HepG2 (cell line): Measurements from ENCODE around the gene CHST3. TPM values are rescaled to one million over a fixed set of nuclear protein-coding genes. Genes with fewer than 3 reads are reported as not detected.

Experiments used
- ATAC-seq: fragments of 200-7000 bp; cut with Tn5 transposase; 3 replicates; pipeline ENCODE4 v1.9.1; 2020; ENCODE audit warnings: mild to moderate bottlenecking, moderate library complexity
- BruUV-seq: library from RNA; stranded (reverse); fragments of 400-500 nt; replicated peaks from 2 replicates; lab custom pipeline; 2021; lab: Mats Ljungman, UMichigan
- CTCF ChIA-PET: fragments of 300-600 bp; formaldehyde crosslinking; extraction: SDS; loops from one replicate; lab custom pipeline; 2021; ENCODE audit warnings: low total read pairs, inconsistent platforms, low intra/inter-chr PET ratio; lab: Yijun Ruan, JAX
- POLR2A ChIA-PET: fragments of 350-600 bp; sonication (Branson Sonifier 250); formaldehyde crosslinking; loops from one replicate; lab custom pipeline; 2020; ENCODE audit warnings: antibody characterized with exemption, inconsistent platforms; lab: Yijun Ruan, JAX
- DNase-seq: peaks from one replicate; pipeline ENCODE4 v3.0.0-alpha.2; 2015; ENCODE audit warnings: low spot score
- FAIRE-seq: peaks from 3 replicates; lab custom pipeline; 2011; peaks lifted over from hg19 to GRCh38; lab: Jason Lieb, UNC
- H2AFZ ChIP-seq: one replicate; pipeline ENCODE4 v1.6.1; 2011; ENCODE audit warnings: low read length, inconsistent platforms
- H3K27ac ChIP-seq: fragments of 300-600 bp; 3 replicates; pipeline ENCODE4 v1.8.0; 2011; ENCODE audit warnings: mixed run types, mild to moderate bottlenecking, mixed read lengths, low read length, inconsistent platforms; ENCODE audit not compliant: insufficient read depth; ENCODE audit errors: extremely low read length
- H3K27me3 ChIP-seq, 2 experiments: fragments of 200-600 bp in 1 of 2; 2 replicates in 1 of 2; 3 replicates in 1 of 2; pipeline versions ENCODE4 v1.6.0 to v1.8.0; 2011; ENCODE audit warnings: low read length in 2 of 2, mild to moderate bottlenecking in 2 of 2, moderate library complexity in 2 of 2, inconsistent platforms in 1 of 2; ENCODE audit not compliant: insufficient read depth in 2 of 2, control insufficient read depth in 1 of 2
- H3K36me3 ChIP-seq, 2 experiments: fragments of 200-600 bp in 1 of 2; replicated peaks in 1 of 2; 2 replicates in 1 of 2; 3 replicates in 1 of 2; pipeline versions ENCODE4 v1.5.1 to v1.8.0; 2011; ENCODE audit warnings: low read length in 2 of 2, inconsistent platforms in 1 of 2; ENCODE audit not compliant: insufficient read depth in 2 of 2, control insufficient read depth in 1 of 2
- H3K4me1 ChIP-seq: 2 replicates; pipeline ENCODE4 v1.5.1; 2012; ENCODE audit warnings: low read length, inconsistent platforms; ENCODE audit not compliant: insufficient read depth
- H3K4me2 ChIP-seq: 2 replicates; pipeline ENCODE4 v1.6.0; 2011; ENCODE audit warnings: low read depth, low read length, inconsistent platforms
- H3K4me3 ChIP-seq, 3 experiments: fragments of 200-600 bp in 1 of 3; sonication (generic), shearing (Covaris generic) in 1 of 3; replicated peaks in 1 of 3; 2 replicates each; pipeline ENCODE4 v1.5.1; 2011 to 2016; ENCODE audit warnings: low read length in 3 of 3, inconsistent platforms in 2 of 3, low read depth in 2 of 3, mild to moderate bottlenecking in 2 of 3, control low read depth in 1 of 3, mixed read lengths in 1 of 3; ENCODE audit not compliant: insufficient read depth in 1 of 3
- H3K79me2 ChIP-seq: one replicate; pipeline ENCODE4 v1.6.1; 2011; ENCODE audit warnings: low read length, inconsistent platforms; ENCODE audit not compliant: insufficient read depth
- H3K9ac ChIP-seq: 2 replicates; pipeline ENCODE4 v1.6.0; 2011; ENCODE audit warnings: mild to moderate bottlenecking, low read depth, low read length, inconsistent platforms; ENCODE audit not compliant: insufficient read depth
- H3K9me3 ChIP-seq: 2 replicates; pipeline ENCODE4 v1.5.1; 2012; ENCODE audit warnings: mild to moderate bottlenecking, low read length
- H4K20me1 ChIP-seq: 2 replicates; pipeline ENCODE4 v1.6.0; 2011; ENCODE audit warnings: inconsistent platforms, mild to moderate bottlenecking, low read length, moderate library complexity; ENCODE audit not compliant: insufficient read depth
- ARID5B ChIP-seq: IDR thresholded peaks from 2 replicates; pipeline ENCODE4 v1.4.0; 2020; ENCODE audit warnings: mild to moderate bottlenecking, missing genetic modification reagents
- HNF1B ChIP-seq: sonication (generic); formaldehyde crosslinking; IDR thresholded peaks from 2 replicates; pipeline ENCODE4 v1.5.1; 2020; ENCODE audit warnings: mild to moderate bottlenecking, moderate library complexity, missing genetic modification reagents
- KLF6 ChIP-seq: IDR thresholded peaks from 2 replicates; pipeline ENCODE4 v1.8.0; 2016; ENCODE audit warnings: missing biosample characterization, missing genetic modification reagents
- MTERF4 ChIP-seq: sonication (generic); formaldehyde crosslinking; IDR thresholded peaks from 2 replicates; pipeline ENCODE4 v1.8.0; 2023; ENCODE audit warnings: mild to moderate bottlenecking, missing genetic modification reagents
- PAXIP1 ChIP-seq: sonication (generic); formaldehyde crosslinking; conservative IDR thresholded peaks from 2 replicates; pipeline ENCODE4 v1.4.0; 2020; ENCODE audit warnings: mild to moderate bottlenecking, missing genetic modification reagents, moderate library complexity
- PHF21A ChIP-seq: sonication (generic); formaldehyde crosslinking; IDR thresholded peaks from 2 replicates; pipeline ENCODE4 v1.5.0; 2020; ENCODE audit warnings: mild to moderate bottlenecking, missing genetic modification reagents
- SALL1 ChIP-seq: sonication (generic); formaldehyde crosslinking; IDR thresholded peaks from 2 replicates; pipeline ENCODE4 v1.8.0; 2022; ENCODE audit warnings: mild to moderate bottlenecking, missing genetic modification reagents
- ZNF331 ChIP-seq: sonication (generic); formaldehyde crosslinking; IDR thresholded peaks from 2 replicates; pipeline ENCODE4 v1.4.0; 2020; ENCODE audit warnings: missing genetic modification reagents
- WGBS: methylation state at CpG from one replicate; pipeline ENCODE4 v1.1.6; 2017; ENCODE audit warnings: low lambda C conversion rate; 5-methylcytosine and 5-hydroxymethylcytosine counted together
- in situ Hi-C: cut with HindIII; loops from 2 replicates; pipeline ENCODE4 v1.10.0; 2017; ENCODE audit warnings: low pct_unique_long_range_greater_than_20kb; ENCODE audit not compliant: extremely low pct_ligation_motif_present
- intact Hi-C: fragments of 100-400 bp; cut with micrococcal nuclease; formaldehyde crosslinking; loops from one replicate; pipeline ENCODE4 v1.10.0; 2022; ENCODE audit not compliant: unreplicated experiment
- polyA plus RNA-seq, 8 experiments: library from polyadenylated mRNA; depleted of rRNA in 3 of 8; stranded (reverse) in 7 of 8; unstranded in 1 of 8; fragments of >200 nt; fragmentation: Illumina TruSeq in 4 of 8; extraction: Trizol in 4 of 8; gene quantifications; 2 replicates each; pipeline versions ENCODE4 v1.2.1 to v1.2.3, GENCODE V29; 2011 to 2016; ENCODE audit warnings: low read depth in 4 of 8, missing spikeins in 1 of 8, mixed read lengths in 1 of 8; ENCODE audit not compliant: insufficient read depth in 1 of 8
- total RNA-seq, 5 experiments: library from RNA; depleted of rRNA; stranded (reverse); fragments of >200 nt; fragmentation: Illumina TruSeq; extraction: Trizol; gene quantifications; 2 replicates each; pipeline ENCODE4 v1.2.3, GENCODE V29; 2016; ENCODE audit warnings: low read depth in 1 of 5

The CHST3 gene
- total and polyA plus RNA-seq, 2 of the 13 experiments (the other 11 are each of a cell fraction or from before 2014, with no cell fraction given): 7.2 to 18.7 TPM

DNA sequence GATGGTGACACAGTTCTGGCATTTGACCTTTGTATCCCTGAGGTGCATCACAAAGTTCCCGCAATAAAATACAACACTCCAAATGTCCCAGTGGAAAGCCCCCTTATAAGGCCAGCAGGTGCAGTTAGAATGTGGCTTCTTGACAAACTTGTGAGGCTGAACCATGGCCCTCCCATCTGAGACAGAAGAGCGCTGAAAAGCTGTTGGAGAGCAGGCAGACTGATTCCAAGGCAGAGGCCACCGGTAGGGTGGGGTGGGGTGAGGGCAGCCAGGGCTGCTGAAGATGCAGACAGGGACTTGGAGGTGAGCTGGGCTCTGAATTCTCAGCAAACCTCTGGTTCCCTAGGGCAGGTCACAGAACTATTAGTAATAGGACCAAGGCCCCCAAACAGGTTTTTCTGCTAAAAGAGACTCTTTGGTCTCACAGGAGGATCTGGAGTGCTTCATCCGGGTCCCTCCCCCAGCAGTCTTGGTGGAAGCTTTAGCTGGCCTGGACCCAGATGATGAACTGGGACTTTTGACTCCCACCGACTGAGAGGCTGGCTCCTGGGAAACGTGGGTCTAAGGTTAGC lies 15.6 kb upstream of the CHST3 start:
- H3K9me3 ChIP-seq: peaks cover 38% of the 10 kb centered on the region
- no peak overlapping the region for H3K9ac ChIP-seq
- H3K4me3 ChIP-seq: 0 out of 6 replicates have a peak overlapping the region, but pooled peaks of 1 of the 3 experiments have one; percentile 13
- intact Hi-C loops: no loop called here
- H3K4me2 ChIP-seq: peak overlapping the region; percentile 41
- H3K27ac ChIP-seq: peak overlapping the region; percentile 31
- ATAC-seq (peak; percentile 63), FAIRE-seq (peak; percentile 12), DNase-seq (peak; percentile 21)
- CTCF ChIA-PET: no interaction called here
- H2AFZ ChIP-seq: no peak overlapping the region
- no peaks in the 10 kb centered on the region for H3K79me2 ChIP-seq
- 14% methylated on average over 6 of the region's 6 CpGs for WGBS
- H3K36me3 ChIP-seq: no peaks in the 10 kb centered on the region
- no TSS peak for BruUV-seq
- in situ Hi-C loops: no loop called here
- no peaks in the 10 kb centered on the region for H3K27me3 ChIP-seq
- no peaks in the 10 kb centered on the region for H4K20me1 ChIP-seq
- peaks cover 33% of the 10 kb centered on the region for H3K4me1 ChIP-seq
- POLR2A ChIA-PET: interaction anchor here (0.8 to 1.3 kb wide), 4 partner anchors 82 to 110 kb away, joined by 3 read pairs; partner anchors contain the start of gene PSAP
- TF ChIP-seq ARID5B (CRISPR knock-in tag): 0 out of 2 replicates have a peak, but pooled peaks have one; percentile 24
- peak; percentile 23; the same call in 1 of the 2 replicates for TF ChIP-seq HNF1B (CRISPR knock-in tag)
- no peak for TF ChIP-seq KLF6 (CRISPR knock-in tag)
- TF ChIP-seq ZNF331: peak; percentile 22; the same call in 1 of the 2 replicates
- TF ChIP-seq SALL1: 0 out of 2 replicates have a peak, but pooled peaks have one; percentile 14
- TF ChIP-seq PHF21A (CRISPR knock-in tag): no peak
- TF ChIP-seq PAXIP1 (CRISPR knock-in tag): 0 out of 2 replicates have a peak, but pooled peaks have one; percentile 13
- TF ChIP-seq MTERF4 (CRISPR knock-in tag): no peak
